Inferior parietal cortex (tissue), 1 donor: Measurements from ENCODE around the gene GABRR3.

Source experiments
- DNase-seq: peaks from one replicate; pipeline ENCODE4 v3.0.0-alpha.2; 2016; ENCODE audit errors: extremely low spot score

The GABRR3 gene

DNA sequence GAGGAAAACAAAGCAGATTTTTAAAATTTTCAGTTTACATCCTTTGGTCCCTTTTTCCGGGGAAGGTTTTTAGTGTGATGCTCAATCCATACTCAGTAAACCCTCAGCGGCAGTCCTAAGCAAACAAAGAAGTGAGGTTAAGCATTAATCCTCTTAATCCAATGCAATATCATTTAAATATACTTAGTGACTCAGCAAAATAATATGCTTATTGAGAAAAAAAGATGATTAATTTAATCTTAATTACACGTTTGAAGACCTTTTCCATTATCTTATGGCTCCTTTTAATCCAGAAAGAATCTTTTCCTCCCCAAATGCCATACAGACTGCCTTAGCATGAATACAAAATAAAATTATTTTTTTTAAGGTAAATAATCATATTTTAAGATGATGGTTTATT, at the start of gene GABRR3:
TSS of gene GABRR3 (minus strand) at position 108 of the 400 bp plus-strand sequence. CDS start 328 bp downstream, outside the sequence.
- no peak for DNase-seq

DNA sequence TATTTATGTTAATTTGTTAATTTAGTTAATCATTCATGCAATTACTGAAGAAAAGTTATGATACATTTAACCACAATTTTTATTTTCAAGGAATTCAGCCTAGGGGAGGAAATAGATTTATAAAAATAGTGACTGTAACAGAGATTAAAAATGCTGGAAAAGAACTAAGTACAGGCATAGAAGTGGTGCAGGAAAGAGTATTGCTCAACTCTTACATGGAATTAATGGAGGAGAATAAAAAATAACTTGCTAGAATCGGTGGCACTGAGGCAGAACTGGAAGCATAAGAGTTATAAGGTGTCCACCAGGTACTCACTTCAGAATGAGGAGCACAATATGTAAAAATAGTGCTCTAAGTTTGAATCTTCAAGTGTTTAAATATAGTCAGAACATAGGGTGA, 38.4 kb upstream of the GABRR3 start:
- DNase-seq, result no peak

DNA sequence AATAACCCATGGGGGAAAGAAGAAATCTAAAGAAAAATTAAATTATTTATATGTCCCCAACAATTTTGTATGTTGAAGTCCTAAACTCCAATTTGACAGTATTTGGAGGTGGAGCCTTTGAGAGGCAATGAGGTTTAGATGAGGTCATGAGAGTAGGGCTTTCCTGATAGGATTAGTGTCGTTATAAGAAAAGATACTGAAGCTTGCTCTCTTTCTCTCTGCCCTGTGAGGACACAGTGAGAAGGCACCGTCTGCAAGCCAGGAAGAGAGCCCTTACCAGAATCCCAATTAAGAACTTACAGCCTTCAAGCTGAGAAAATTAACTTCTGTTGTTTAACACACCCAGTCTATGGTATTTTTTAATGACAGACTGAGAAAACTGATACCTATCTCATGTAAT, 35.7 kb upstream of the GABRR3 start:
- DNase-seq, result no peak

DNA sequence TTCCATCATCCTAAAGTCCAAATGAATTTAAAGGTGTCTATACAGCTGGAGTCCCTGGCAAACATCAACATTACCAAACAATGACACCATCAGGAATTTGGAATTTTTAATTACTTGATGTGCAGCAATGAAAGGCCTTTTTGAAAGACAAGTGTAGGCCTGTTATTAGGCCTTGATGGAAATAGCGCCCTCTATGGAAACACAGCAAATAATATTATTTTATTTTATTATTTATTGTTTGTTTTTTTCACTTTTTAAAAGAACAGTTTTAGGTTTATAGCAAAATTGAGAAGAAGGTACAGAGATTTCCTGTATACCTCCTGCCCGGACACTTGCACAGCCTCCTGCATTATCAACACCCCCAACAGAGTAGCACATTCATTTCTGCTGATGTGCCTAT, 33.7 kb upstream of the GABRR3 start:
- DNase-seq, result no peak

DNA sequence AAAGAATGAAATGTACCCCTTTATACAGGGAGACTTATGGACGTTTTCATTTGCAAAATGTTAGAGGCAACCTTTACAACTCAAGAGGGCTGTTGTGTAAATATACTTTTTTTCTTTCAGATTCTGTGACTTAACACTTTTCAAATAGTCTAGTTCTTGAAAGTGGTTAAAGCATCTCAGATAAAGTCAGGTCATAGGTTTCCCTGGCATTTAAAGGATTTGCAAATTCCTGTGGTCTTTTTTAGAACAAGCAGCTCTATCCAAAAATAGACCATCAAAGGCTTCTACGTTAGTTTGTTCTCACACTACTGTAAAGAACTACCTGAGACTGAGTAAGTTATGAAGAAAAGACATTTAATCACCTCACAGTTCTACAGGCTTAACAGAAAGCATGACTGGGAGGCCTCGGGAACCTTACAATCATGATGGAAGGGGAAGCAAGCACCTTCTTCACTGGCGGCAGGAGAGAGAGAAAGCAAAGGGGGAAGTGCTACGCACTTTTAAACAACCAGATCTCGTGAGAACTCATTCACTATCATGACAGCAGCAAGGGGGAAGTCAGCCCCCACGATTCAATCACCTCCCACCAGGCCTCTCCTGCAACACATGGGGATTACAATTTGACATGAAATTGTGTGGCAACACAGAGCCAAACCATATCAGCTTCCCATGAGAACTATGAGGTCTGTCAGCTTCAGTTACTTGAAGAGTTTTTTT, 23.3 kb upstream of the GABRR3 start:
- DNase-seq, result no peak

DNA sequence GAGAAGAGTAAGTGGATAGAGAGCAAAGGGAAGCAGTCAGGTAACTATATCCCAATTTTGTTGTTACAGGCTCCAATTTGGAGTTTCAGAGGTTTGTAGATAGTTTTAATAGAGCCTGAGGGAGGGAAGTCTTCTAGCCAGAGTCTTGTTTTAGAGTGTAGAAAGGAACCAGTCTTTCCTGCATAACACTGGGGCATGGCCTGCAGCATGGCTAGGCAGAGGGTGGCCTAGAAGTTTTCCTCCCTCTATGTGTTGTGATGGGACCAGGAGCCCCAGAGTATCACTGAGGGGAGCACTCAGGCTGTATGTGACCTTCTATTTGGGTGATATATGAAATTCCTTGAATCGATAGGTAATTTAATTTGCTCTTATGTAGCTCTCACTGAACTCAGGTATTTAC, 22.5 kb upstream of the GABRR3 start:
- DNase-seq, result no peak

DNA sequence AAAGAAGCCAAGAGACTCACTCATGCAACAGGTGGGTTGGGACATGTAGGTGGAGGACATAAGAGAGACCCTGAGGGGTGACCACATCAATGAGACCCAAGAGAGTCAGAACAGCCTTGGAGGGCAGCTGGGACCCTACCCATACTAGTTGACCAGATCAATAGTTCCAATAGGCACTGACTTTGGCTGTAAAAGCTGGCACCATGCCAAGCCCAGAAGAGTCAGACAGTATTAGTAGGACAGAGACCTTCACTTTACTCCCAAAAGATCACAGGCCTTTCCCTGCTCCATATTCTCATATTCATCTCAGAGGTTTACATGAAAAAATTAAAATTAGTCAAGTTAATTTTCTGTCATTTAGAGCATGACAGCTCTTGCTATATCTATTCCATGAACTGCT, 20.9 kb upstream of the GABRR3 start:
- DNase-seq, result no peak

DNA sequence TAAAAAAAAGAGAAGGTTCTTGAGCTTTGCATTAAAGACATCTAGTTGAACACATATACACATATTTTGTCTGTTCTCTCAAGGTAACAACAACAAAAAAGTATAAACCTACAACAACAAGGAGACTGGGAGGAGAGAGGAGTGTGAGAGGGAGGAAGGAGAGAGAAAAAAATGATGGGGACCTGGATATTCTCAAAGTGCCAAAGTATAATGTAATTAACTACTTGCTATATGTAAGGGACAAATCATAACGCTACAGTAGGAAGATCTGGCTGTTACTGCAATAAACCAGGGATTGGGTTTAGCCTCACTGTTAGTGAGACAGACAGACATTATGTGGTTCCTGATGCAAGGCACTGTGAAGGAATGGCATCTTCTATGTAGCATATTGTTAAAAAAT, 14.2 kb upstream of the GABRR3 start:
- no peak for DNase-seq

DNA sequence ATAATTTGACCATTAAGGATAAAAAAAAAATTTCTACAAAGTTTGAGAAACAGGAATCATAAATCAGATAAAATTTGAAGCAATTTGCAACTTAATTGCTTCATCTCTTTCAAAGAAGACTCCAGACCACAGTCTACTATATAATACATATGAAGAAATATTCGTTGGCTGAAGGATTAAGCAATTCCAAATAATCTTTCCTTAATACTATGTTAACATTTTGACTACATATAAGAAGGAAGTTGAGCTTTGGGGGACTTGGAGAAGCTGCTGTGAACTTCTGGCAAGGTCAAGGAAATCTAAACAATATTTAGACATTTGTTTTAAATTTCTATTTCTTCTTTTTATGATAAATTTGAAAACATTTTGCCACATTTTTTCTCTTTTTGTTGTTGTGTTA, 13.5 kb upstream of the GABRR3 start:
- DNase-seq, result no peak

DNA sequence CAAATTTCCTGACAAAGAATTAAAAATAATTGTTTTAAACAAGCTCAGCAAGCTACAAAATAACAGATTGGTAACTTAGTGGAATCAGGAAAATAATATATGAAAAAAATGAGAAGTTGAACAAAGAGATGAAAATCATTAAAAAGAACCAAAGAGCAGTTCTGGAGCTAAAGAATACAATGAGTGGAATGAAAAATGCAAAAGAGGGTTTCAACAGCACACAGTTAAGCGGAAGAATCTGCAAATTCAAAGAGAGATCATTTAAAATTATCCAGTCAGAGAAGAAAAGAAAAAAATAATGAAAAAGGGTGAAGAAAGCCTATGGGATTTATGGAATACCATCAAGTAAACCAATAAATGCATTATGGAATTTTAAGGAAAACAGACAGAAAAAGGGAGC, 6.2 kb upstream of the GABRR3 start:
- no peak for DNase-seq

DNA sequence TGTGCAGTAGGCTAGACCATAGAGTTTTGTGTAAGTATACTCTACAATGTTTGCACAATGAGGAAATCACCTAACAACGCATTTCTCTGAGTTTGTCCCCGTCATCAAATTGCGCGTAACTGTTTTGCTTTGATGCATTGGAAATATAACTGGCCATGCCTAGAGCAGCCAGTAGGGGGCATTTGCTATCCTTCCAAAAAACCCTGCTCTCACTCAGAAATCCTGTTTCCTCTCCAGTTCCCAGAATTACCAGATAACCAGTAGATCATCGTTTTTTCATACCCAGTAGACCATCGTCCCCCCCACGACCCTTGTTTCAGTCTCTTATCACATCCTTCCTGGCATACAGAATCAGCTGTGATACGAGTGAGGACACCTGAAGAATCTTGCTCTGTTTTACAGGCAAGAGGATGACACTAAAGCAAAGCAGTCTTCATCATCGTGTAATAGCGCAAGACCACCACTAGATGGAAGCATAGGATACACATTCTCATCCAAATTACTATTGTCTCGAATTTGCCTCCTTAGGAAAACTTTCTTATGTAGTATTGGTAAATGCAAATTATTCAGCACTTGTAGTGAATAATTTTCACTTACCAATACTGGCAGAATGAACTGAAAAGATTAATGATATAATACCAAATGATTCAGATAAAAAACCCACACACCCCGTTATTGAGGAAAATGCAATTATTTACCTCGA, 4.4 kb upstream of the GABRR3 start:
- DNase-seq, result peak; percentile 94

DNA sequence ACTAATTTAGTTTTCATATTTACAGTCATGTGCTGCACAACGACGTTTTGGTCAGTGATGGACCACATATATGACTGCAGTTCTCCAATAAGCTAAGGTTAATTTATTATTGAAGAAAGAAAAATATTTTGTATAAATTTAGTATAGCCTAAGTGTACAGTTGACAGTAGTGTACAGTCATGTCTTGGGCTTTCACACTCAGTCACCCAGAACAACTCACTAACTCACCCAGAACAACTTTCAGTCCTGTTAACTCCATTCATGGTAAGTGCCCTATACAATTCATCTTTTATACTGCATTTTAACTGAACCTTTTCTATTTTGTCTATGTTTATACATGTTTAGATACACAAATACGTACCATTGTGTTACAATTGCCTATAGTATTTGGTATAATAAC, 3.8 kb upstream of the GABRR3 start:
- no peak for DNase-seq

DNA sequence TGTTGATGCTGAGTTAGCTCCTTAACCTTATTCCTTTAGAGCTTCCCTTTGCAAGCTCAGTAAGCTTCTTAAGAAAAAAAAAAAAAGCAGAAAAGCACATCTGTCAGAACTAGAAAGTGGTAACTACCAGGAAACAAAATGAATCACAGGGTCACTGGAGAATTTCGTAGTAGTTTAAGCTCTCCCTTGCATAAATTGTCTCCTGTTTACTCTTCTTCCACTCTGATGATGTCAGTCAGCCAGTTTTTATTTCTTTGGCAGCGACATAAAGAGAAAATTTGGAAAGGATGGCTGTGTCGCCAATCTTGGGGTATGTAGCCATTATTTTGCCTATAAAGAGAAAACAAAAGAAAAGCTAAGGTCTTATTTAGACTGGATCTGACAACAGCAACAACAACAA, 3.2 kb upstream of the GABRR3 start:
- no peak for DNase-seq

DNA sequence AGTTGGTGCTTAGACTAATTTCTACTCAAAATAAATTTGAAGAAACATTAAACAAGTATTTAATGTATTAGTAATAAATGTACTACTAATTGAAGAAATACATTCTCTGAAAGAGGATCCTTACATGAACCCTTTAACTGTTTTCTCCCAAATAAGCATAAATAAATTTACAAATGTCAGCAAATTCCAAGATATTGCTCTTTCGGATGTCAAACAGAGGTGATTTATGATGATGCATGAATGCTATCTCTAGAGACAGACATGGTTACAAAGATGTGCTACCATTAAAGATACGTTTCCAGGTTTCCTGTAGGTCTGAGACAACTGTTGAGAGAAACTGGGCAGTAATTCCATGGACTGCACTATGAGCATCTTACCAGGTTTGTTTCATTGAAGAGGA, 629 bp downstream of the GABRR3 start:
- no peak for DNase-seq

DNA sequence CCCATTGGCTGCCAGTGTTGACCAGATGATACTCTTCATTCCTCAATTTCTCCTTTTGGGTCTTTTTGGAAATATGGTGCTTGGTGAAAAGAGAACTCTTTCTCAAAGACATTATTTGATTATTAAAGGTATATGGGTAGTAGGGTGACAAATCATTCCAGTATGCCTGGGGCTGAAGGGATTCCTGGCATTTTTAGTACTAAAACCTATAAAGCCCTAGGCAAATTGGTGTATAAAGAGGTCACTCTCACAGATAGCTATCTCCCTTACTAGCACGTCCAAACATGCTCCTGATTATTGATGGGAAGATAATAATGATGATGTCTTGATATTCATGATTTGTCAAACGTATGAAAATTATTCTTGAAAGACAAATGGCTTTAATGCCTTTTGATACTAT, 1.1 kb downstream of the GABRR3 start:
- no peak for DNase-seq

DNA sequence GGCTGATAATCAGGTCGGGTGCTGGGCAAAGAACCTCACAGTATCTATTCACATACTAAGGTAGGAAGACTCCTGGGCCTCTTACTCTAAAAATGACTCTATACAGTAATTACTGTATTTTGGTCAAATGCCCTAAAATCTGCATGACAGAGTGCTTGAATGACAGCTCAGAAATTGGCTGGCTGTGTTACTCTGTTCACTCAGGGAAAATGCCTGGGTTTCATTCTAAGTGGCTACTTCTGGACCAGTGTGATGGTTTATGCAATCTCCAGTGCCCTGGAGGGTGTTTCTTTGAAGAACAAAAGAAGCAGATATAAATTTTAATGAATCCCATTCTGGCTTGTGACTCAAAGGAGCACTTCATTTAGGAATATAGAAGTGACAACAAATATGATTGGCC, 2.2 kb downstream of the GABRR3 start:
- no peak for DNase-seq

DNA sequence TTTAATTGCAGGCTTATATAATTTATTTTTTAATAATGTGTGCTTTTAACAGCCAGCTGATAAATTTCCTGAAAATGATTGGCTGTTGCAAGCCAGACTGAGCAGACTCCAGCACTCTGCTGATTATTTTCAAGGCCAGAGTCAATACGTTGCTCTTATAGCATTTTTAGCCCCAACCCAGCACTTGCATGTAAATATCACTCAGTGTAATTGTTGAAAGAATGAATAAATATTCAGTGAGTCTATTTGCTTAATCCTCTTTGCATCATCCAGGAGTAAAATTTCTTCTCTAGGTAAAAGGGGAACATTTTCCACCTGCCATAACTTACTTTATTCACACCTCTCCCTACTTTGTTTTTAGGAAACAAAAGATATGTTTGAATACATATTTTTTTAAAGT, 2.9 kb downstream of the GABRR3 start:
- no peak for DNase-seq

DNA sequence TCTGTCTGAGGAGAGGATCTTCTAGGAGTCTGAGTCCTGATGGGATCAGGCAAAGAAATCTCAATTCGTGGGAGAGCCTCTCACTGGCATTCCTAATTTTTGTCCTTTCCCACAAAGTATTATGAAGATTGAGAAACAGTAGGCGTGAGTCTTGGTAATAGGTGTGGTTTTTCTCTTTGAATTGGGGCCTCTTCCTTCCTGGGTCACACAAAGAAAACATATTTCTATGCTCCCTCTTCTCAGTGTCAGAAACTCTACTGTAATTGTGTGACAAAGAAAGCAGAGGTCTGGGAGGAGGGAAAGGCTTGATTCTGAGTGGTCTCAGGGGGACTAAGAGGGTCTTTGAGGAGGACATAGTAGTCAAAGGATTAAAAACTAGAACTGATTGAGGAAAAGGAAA, 6.0 kb downstream of the GABRR3 start:
- no peak for DNase-seq

DNA sequence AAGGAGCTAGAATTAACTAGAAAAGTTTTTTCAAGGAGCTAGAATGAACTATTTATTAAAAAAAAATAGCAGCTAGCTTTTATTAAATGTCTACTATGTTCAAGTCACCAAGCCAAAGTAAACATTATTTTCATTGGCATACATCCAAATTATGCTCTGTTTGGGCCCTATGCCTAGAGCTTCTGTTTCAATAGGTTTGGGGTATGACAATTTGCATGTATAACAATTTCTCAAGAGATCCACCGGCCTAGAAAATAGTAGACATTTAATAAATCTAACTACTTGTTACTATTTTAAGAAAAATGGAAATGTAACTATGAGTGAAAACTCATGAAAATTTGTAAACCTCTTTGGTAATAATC, 8.0 kb downstream of the GABRR3 start:
- DNase-seq, result no peak

DNA sequence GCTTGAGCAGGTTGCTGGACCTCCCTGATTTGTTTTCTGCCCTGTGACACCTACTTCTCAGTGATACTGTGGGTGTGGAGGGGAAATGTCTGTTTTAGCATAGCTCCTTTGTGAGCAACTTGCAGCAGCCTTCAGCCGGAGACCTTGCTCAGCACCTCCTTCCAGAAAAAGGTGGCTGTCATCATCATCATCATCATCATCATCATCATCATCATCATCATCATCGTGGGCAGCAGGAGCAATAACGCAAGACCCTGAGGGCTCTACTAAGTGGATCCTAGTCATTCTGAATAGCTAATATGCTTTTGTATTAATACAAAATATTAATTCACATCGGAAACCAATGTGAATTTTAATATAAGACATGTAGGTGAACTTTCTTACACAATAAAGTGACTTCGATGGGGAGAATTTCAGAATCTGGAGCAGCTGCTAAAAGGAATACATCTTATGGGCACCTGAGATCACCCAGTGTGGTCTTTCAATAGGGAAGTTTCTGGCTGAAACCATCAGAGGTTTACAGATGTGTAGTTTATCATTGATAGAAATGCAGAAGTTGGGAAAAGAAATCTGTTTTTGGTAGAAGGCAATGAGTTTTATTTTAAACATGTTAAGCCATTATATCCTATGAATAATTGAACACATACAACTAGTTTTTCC, 8.6 kb downstream of the GABRR3 start:
- DNase-seq, result no peak

DNA sequence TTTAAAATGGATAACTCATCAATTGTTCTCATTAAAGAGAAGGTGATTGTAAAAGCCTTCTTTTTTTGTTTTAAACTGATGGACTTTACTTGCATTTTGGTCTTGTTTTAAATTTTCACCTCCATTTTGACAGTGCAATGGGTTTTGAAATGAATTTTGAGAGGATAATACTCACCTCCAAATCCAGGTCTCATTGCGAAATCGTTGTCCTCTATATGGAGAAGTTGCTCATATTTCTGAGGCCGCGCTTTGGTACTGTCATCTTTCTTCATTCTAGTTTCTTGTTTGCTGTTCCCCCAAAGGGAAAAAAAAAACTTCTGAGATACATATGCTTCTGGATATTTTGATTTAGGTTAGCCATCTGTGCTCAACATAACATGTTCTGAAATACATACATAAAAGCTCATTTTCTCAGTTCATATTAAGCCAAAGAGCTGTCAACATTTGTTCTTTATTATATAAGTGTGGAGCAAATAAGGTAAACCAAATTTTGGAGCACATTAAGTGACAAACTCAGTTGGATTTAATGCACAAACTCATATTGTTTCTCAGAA, 9.6 kb downstream of the GABRR3 start:
- DNase-seq, result no peak

DNA sequence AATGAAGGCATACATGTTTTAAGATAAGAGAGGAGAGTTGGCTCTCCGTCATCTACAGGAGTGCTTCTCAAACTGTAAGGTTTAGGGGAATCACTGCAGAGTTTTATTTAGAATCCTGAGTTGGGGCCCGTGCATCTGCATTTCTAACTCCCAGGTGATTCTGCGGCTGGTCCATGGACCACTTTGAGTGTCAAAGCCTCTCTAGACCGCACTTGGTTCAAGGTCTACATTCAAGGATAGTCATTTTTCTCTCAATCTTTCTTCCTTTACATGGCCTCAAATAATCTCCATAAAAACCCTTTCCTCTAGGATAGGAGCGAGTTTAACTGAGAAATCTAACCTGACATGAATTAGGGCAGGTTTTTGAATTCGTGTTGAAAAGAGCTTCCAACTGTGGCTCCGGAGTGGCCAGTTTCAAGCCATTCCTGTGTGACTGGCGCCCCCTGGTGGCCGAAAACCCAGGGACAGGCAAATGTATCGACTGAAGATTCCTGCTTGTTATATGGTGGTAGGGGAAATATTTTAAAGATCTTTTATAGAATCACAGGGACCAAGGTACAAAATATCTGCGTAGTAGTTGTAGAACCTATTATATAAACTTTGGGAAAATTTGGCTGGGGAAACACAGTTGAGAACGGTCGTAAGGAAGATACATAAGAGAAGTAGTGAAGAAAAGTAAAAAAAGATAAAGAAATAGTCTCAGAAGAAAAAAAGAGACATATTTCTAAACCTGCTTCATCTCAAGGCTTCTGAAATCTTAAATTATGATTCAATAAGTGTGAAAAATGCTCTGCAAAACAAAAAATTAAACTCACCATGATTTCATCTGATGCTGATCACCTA, 11.9 kb downstream of the GABRR3 start:
- DNase-seq, result peak; percentile 95
